Effector memory CD4-positive, alpha-beta T cell (primary cell): Measurements from ENCODE around the gene KRT36.

ENCODE experiments used
- DNase-seq, 3 donors: peaks; one replicate each; pipeline ENCODE4 v3.0.0-alpha.2; 2020
- H3K27ac ChIP-seq: 2 replicates; pipeline ENCODE4 v1.7.0; 2013; ENCODE audit warnings: mild to moderate bottlenecking, low read length, moderate library complexity; ENCODE audit not compliant: insufficient read depth, poor library complexity, severe bottlenecking
- H3K27me3 ChIP-seq: replicated peaks from 2 replicates; pipeline ENCODE4 v1.7.0; 2013; ENCODE audit warnings: mild to moderate bottlenecking, low read length; ENCODE audit not compliant: insufficient read depth, control insufficient read depth, poor library complexity, severe bottlenecking
- H3K36me3 ChIP-seq: 2 replicates; pipeline ENCODE4 v1.7.0; 2013; ENCODE audit warnings: mild to moderate bottlenecking, low read length, moderate library complexity; ENCODE audit not compliant: control insufficient read depth, insufficient read depth
- H3K4me1 ChIP-seq: 2 replicates; pipeline ENCODE4 v1.7.0; 2013; ENCODE audit warnings: low read length, mild to moderate bottlenecking; ENCODE audit not compliant: control insufficient read depth, insufficient read depth, poor library complexity, severe bottlenecking
- H3K4me3 ChIP-seq: 2 replicates; pipeline ENCODE4 v1.7.0; 2013; ENCODE audit warnings: low read length, low read depth, mild to moderate bottlenecking; ENCODE audit not compliant: insufficient read depth, poor library complexity, severe bottlenecking
- H3K9me3 ChIP-seq: 2 replicates; pipeline ENCODE4 v1.7.0; 2013; ENCODE audit warnings: mild to moderate bottlenecking, low read length, moderate library complexity; ENCODE audit not compliant: control insufficient read depth

The KRT36 gene

DNA sequence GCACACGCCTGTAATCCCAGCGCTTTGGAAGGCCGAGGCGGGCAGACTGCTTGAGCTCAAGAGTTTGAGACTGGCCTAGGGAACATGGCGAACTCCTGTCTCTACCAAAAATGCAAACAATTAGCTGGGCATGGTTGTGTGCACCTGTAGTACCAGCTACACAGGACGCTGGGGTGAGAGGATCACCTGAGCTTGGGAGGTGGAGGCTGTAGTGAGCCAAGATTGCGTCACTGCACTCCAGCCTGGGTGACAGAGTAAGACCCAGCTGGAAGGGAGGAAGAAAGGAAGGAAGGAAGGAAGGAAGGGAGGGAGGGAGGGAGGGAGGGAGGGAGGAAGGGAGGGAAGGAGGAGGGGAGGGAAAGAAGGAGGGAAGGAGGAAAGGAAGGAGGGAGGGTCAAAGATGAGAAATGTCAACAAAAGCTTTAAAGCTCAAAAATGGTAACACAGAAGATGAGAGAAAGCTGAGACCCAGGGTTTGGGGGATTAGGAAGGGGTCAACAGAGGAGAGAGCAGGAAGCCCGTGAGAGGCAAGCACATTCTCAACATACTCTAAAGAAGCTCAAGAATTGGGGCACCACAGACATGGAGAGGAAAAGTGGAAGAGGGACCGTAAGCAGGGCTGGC is 43.3 kb upstream of the KRT36 start:
- Histone ChIP-seq H3K4me1 (peaks cover 2% of the 10 kb centered on the region), H3K27me3 (peaks cover 16% of the 10 kb centered on the region), H3K4me3 (no peak overlapping the region), H3K9me3 (no peaks in the 10 kb centered on the region), H3K36me3 (no peaks in the 10 kb centered on the region), H3K27ac (no peak overlapping the region)
- no peak for DNase-seq

DNA sequence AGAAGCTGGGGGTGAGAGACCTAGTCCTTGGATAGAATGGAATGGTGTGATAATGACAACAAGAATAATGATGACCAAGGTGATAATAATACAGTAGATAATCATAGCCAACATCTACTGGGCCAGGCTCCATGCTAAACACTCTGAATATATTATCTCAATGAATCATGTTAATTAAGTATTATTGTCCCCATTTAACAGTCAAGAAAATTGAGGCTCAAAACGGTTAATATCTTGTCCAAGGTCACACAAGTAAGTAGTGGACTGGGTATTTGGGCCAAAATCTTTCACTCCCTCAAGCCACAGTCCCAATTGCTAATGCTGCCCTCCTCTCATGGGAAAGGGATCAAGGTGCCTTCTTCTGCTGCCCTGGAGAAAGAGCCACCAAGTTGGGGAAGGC is 42.3 kb upstream of the KRT36 start:
- Histone ChIP-seq H3K27me3 (peaks cover 26% of the 10 kb centered on the region), H3K27ac (no peak overlapping the region), H3K4me3 (no peak overlapping the region), H3K4me1 (peaks cover 13% of the 10 kb centered on the region), H3K9me3 (no peaks in the 10 kb centered on the region), H3K36me3 (no peaks in the 10 kb centered on the region)
- no peak for DNase-seq

DNA sequence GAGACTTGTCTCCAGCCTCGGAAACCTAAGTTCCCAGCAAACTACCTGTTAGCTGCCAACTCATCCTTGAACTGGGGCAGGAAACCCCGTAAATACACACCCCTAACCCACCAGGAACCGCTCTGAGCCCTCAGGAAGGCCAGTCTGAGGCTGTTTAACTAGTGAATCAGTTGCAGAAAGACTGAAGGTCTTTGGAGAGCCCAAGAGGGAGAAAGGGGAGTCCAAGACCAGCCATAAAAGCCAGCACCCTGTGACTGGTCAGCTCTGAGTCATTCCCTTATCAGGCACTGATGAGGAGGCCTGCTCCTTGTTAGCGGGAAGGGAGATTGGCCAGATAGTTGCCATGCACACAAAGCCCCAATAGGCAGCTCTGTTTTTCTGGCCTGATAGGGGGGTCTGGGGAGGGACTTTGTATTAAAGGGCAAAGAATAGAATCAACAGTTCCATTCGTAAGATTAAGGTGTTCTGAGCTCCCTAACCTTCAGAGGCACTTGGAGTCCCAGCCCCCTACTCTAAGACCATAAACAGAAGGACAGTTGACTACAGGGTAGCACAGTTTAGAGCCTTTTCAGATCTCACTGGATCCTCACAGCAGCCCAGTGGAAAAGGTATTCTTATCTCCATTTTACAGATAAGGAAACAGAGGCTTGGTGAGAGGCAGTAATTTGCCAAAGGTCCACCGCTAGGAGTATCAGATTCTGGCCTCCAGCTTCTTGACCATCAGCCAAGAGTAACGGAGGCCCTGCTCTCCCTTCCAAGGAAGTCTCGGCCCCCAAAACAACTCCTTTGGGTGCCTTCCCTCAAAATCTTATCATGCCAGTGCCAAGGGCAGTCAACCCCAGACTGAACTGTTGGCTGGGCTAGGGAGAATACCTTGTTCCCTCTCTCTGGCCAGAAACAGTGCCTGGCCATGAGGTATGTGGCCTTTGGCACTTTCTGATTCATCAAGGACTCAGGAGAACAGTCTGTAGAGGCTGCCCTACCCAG is 40.6 kb upstream of the KRT36 start:
- H3K9me3 ChIP-seq = no peaks in the 10 kb centered on the region
- no peak for DNase-seq
- peaks cover 13% of the 10 kb centered on the region for H3K4me1 ChIP-seq
- no peaks in the 10 kb centered on the region for H3K36me3 ChIP-seq
- no peak overlapping the region for H3K27ac ChIP-seq
- H3K4me3 ChIP-seq = no peak overlapping the region
- H3K27me3 ChIP-seq = peaks cover 26% of the 10 kb centered on the region

DNA sequence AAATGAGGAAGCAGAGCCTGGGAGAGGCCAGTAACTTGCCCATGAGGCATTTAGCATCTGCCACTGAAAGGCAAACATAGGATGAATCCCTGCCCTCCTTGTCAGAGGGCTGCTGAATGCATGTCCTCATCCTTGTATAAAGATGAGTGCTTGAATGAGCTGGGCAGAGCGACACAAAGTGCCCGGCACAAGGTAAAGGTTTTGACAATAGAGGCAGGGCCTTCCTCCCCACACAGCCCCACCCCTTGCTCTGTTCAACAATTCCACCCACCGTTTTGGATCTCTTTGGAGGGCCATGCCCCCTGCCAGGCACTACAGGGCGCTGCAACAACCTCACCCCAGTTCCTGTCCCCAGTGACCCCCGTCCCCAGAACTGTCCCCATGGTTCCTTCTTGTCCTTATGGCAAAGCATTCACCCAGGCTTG is 39.8 kb upstream of the KRT36 start:
- no peaks in the 10 kb centered on the region for H3K9me3 ChIP-seq
- no peak overlapping the region for H3K27ac ChIP-seq
- peaks cover 26% of the 10 kb centered on the region for H3K27me3 ChIP-seq
- peaks cover 13% of the 10 kb centered on the region for H3K4me1 ChIP-seq
- no peak for DNase-seq
- H3K4me3 ChIP-seq = no peak overlapping the region
- no peaks in the 10 kb centered on the region for H3K36me3 ChIP-seq

- no peaks in the 10 kb centered on the region for H3K36me3 ChIP-seq
- H3K9me3 ChIP-seq = no peaks in the 10 kb centered on the region
- DNase-seq = no peak
- peaks cover 26% of the 10 kb centered on the region for H3K27me3 ChIP-seq
- H3K4me1 ChIP-seq = peaks cover 13% of the 10 kb centered on the region
- no peak overlapping the region for H3K27ac ChIP-seq
- no peak overlapping the region for H3K4me3 ChIP-seq
Observed at GRCh38 chr17:41528959-41529353, 39.2 kb upstream of the KRT36 start.

DNA sequence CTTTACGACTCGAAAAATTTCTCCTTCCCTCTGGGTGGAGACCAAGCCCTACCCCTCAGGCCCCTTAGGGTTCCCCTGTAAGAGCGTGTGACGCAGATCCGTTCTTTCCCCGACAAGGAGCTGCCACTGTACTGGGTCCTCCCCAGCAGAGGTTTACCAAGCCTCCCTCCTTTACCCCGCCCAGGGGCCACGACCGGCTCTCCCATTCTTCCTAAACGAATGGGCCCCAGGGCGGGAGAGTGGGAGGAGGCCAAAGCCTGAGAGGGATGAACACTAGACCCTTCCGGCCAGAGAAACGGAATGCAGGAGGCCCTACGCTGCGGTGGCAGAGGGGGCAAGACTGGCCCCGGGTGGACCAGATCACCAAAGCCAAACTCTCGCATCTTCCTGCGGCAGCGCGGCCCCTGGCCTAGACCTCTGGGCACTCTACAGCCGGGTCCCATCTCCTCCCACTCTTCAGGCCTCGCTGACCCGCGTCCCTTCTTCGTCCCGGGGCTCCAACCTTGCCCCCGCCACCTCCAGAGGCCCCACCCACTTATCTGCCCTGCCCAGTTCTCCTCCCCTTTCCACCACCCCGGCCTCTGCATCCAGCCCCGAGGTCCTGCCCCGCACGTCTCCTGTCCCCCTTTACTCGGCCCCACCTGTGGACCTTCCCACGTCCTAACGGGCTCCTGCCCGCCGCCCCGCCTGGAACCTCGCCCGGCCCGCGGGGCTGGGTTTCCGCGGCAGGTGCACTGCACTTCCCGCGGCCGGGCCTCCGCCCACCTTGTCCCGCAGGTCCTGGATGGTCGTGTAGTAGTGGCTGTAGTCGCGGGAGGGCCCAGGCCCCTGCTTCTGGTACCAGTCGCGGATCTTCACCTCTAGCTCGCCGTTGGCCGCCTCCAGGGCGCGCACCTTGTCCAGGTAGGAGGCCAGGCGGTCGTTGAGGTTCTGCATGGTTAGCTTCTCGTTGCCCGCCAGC is 37.6 kb upstream of the KRT36 start:
- Histone ChIP-seq H3K27me3 (peaks cover 26% of the 10 kb centered on the region), H3K27ac (no peak overlapping the region), H3K36me3 (no peaks in the 10 kb centered on the region), H3K9me3 (no peaks in the 10 kb centered on the region), H3K4me3 (peak overlapping the region; percentile 20), H3K4me1 (peaks cover 13% of the 10 kb centered on the region)
- no peak for DNase-seq

DNA sequence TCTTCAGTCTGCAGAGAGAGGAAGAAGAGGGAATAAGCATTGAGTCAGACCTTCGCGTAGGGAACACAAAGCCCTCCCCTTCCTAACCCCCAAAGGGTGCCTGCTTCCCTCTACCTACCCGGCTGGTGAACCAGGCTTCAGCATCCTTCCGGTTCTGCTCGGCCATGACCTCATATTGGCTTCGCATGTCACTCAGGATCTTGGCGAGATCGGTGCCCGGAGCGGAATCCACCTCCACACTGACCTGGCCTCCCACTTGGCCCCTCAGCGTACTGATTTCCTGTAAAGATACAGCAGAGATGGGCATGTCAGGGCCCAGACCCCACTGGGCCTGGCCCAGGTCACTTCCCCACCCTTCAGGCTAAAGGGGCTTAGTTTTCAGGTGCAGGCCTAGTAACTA is 34.6 kb upstream of the KRT36 start:
- peaks cover 19% of the 10 kb centered on the region for H3K27me3 ChIP-seq
- H3K4me3 ChIP-seq = no peak overlapping the region
- DNase-seq = no peak
- H3K9me3 ChIP-seq = no peaks in the 10 kb centered on the region
- no peak overlapping the region for H3K27ac ChIP-seq
- H3K36me3 ChIP-seq = no peaks in the 10 kb centered on the region
- peaks cover 13% of the 10 kb centered on the region for H3K4me1 ChIP-seq

DNA sequence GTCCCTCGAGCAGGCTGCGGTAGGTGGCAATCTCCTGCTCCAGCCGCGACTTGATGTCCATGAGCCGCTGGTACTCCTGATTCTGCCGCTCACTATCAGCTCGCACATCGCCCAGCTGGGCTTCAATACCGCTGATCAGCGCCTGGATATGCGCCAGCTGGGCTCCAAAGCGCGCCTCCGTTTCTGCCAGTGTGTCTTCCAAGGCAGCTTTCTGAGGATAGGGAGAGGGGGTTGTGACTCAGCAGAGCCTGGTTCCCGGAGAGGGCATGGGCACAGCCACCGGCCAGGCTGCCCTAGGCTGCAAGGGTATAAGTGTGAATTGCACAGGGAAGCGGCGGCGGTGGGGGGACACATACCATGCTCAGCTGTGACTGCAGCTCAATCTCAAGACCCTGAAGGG is 34.1 kb upstream of the KRT36 start:
- DNase-seq = no peak
- no peak overlapping the region for H3K27ac ChIP-seq
- no peak overlapping the region for H3K4me3 ChIP-seq
- H3K27me3 ChIP-seq = peaks cover 18% of the 10 kb centered on the region
- no peaks in the 10 kb centered on the region for H3K9me3 ChIP-seq
- H3K36me3 ChIP-seq = no peaks in the 10 kb centered on the region
- H3K4me1 ChIP-seq = peaks cover 13% of the 10 kb centered on the region

- Histone ChIP-seq H3K4me1 (peaks cover 12% of the 10 kb centered on the region), H3K4me3 (no peak overlapping the region), H3K27me3 (peaks cover 12% of the 10 kb centered on the region), H3K9me3 (no peaks in the 10 kb centered on the region), H3K27ac (no peak overlapping the region), H3K36me3 (no peaks in the 10 kb centered on the region)
- DNase-seq = no peak
Observed at GRCh38 chr17:41523225-41523593, 33.5 kb upstream of the KRT36 start.
